Measurements from ENCODE around the gene TLR3.

Gene TLR3

DNA sequence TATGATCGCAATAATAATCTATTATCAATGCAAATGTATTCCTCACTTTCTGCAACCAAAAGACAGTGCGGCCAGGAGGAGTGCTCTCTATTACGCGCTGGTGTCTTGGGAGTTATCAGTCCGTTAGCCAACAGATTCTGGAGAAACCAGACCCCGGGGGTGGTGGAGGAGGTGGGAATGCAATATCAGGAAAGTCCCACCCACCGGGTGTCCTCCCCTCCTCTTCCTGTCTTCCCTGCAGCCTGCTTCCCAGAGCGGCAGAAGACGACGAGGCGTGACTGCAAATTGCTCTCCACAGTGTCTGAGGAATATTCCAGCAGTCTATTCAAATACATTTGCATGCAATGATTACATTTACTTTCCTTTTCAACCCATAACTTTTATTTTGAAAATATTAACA is 17.9 kb upstream of the TLR3 start:
- no peak for DNase-seq

DNA sequence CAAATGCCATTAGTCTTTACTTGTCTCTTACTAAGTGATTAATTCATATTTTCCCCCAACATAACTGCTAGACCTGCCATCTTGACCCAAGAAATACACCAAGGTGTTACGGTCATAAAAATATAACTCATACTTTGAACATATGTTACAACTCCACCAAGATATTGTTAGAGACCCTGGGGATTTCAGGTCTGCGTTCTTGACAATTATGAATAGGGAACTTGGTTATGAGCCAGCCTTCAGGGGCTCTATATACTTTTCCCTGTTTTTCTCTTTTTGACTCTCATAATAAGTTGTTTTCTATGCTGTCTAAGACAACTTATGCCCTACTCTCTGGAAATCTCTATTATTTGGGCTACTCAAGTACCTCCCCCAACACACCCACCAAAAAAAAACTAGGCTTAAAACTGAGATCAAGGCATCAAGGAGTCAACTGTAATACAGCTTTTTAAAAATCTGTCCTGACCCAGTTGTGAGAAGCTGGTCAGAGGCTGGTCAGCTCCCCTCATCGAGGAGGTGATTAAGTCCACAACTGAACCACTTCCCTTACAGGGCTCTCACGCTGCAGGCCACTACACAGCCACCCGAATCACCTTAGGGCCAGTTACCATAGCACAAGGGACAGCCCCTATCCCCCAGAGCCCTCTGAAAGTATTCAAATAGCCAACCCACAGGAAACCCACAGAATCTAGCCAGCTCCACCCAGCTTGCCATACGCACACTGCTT is 10.5 kb upstream of the TLR3 start:
- DNase-seq: no peak

DNA sequence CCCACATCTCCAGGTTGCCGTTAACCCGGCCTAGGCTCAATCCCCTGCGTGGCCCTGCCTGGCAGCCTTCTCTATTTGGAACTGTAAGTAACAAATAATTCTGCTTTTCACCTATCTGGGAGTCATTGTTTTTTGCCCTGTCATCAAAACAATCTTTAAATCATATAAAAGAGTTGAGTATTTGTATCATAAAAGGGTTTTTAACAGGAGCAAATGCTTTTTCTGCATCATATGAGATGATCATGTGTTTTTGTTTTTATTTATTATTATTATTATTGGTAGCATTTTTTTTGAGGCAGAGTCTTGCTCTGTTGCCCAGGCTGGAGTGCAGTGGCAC is 10.0 kb upstream of the TLR3 start:
- no peak for DNase-seq

DNA sequence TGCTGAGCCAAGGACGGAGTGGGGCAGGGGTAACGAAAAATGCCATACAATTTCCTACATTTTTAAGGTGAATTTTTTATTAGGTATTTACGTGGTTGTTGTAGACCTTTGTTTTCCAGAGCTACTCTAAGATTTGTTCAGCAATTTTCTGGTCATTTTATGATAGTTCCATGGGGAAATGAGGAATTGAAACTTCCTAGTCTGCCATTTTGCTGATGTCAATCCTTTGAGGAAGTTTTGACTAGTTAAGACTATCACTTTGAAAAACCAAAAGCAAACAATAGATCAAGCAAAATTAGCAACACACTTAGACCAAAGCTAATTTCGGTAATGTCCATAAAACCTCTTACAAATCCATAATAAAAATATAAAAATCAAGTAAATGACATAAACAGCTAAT is 7.0 kb upstream of the TLR3 start:
- DNase-seq: no peak

DNA sequence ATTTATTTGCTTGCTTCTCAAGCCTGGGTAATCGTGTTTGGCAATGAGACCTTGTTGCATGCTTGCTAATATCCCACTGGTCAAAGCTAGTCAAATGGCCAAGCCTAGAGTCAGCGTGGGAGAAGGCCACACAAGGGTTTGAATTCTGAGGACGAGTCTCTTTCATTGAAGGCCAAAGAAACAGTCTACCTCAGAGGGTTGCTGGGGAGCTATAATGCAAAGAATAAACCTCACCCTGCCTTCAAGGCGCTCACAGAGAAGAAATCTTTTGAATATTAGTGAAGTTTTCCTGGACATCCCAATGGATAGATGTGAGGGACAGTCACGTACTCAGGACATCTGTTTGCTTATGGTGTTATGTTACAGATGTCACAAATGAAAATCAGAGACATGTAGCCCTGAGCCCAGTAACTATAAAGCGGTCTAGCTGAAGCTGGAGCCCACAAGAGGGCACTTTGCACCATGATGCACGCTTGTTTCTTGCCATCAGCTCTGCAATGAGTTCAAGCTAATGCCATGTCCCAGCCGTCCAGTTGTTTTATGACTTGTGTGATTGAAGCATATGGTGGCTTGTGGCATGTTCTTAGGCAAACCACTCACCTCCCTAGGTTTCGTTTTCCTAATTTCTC is 1.1 kb upstream of the TLR3 start:
- no peak for DNase-seq

DNA sequence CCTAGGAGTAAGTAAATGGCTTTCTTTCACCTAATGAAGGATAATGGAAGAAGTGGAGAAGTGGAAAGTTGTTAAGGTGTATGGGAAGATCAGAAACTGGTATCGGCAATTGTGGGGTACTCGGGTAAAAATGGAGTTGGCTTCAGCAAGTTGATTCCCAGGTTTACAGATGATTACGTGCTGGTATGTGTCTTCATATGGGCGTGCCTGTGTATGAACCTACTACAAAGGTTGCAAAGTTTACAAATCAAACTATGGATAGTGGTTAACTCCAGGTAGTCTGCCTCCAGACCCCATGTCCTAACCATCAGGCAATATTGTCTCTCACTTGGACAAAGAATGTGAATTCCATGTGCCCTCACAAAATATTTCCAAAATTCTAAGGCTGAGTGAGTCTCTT is 773 bp downstream of the TLR3 start:
- no peak for DNase-seq

DNA sequence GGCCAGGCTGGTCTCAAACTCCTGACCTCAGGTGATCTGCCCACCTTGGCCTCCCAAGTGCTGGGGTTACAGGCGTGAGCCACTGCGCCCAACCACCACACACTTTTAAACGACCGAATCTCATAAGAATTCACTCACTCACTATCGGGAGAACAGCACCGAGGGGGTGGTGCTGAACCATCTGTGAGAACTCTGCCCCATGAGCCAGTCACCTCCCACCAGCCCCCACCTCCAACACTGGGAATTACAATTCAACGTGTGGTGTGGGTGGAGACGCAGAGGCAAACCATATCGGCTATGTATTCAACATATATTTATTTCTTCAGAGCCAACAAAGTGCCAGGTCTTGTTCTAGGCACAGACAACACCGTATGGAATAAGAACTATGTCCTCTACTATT is 3.6 kb downstream of the TLR3 start:
- no peak for DNase-seq

DNA sequence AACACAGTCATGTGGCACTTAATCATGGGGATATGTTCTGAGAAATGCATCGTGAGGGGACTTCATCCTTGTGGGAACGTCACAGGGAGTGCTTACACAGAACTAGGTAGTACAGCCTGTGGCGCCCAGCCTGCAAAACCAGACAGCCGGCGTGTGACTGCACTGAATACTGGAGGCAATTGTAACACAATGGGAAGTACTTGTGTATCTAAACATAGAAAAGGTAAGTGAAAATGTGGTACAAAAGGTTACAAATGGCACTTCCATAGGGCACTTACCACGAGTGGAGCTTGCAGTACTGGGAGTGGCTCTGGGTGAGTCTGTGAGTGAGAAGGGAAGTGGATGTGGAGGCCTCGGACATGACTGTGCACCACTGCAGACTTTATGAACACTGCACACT is 5.2 kb downstream of the TLR3 start:
- no peak for DNase-seq

DNA sequence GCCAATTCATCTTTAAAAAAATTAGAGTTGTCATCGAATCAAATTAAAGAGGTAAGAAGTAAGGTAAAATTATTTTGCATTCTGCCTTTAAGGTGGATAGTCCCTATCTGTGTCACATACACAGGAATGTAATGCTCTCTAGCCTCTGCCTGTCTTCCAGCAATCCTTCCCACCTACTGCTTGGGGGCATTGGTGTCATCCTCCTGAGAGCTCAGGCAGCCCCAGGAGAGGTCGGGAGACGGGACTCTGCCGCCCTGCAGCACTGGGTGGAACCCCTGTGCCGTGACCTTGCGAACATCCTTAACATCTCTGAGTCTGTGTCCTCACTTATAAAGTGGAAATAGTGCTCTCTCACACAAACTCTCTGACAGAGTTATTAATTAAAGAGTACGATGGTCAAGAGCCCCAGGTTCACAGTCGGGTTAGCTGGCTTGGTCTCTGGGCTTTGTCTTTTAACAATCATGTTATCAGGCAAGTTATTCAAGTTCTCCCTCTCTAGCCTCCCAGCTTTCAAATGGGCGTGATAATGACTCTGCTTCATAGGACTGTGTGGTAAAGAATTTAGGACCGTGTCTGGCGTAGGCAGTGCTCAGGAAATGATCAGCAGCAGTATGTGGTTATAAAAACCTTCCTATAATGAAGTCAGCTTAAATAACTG is 10.2 kb downstream of the TLR3 start:
- DNase-seq: no peak

DNA sequence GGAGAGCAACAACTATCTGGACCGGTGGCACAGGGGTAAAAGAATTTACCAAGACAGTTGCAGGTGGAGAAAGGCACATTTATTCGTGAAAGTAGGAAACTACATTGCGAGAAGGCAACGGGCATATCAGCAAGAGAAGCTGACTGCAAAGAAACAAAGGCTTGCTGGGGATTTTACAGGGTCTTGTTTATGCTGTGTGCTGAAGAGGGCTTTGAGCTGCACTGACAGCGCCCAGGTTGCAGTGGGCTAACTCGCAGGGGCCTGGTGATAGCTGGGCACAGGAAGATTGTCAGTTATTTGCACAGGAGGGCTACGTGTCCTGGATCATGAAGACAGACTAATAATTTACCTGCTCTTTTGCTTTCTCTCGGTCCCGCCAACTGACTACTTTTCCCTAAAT is 10.7 kb downstream of the TLR3 start:
- DNase-seq: no peak

DNA sequence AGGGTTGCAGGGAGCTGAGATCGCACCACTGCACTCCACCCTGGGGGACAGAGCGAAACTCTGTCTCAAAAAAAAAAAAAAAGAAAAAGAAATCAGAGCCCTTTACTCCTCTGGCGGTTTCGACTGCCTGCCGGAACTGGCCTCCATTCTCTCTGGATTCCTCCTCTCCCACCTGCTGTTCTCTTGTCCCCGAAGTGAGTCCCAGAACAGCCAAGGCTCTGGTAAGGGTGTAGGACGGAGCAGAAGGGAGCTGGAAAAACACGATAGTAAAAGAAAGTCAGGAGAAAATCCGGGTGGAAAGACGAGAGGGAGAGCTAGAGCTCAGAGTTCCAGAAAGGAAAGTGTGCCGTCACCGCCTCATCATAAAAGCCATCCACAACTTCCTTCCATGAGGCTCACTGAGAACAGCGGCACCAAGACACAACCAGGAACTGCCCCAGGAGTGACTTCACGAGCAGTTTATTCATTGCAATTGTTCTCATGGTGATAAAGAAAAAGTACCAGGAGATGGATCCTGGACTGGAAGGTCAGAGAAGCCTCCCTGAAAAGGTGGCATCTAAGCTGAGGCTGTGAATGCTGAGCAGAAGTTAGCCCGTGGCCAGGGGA is 12.3 kb downstream of the TLR3 start:
- DNase-seq: no peak

DNA sequence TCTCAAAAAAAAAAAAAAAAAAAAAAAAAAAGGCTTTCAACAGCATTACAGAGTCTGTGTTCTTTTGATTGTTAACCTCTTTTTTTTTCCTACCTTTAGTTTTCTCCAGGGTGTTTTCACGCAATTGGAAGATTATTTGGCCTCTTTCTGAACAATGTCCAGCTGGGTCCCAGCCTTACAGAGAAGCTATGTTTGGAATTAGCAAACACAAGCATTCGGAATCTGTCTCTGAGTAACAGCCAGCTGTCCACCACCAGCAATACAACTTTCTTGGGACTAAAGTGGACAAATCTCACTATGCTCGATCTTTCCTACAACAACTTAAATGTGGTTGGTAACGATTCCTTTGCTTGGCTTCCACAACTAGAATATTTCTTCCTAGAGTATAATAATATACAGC is 13.3 kb downstream of the TLR3 start:
- DNase-seq: no peak

DNA sequence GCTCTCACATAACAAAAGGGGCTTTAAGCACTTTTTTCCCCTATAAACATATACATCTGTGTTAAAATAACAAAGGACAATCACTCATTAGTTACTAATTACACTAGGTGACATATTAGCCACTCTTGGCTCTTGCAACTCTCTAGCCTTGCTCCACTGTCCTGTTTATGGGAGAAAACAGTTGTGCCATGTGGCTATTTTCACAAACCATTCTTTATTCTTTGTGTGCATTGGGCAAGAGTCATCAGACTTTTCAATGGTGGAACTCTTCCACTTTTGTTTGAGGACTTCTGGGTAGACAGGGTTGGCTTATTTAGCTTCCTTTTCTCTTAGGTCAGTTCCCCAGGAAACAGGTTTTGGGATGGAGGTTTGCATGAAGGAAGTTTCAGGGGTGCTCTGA is 19.6 kb downstream of the TLR3 start:
- DNase-seq: no peak

DNA sequence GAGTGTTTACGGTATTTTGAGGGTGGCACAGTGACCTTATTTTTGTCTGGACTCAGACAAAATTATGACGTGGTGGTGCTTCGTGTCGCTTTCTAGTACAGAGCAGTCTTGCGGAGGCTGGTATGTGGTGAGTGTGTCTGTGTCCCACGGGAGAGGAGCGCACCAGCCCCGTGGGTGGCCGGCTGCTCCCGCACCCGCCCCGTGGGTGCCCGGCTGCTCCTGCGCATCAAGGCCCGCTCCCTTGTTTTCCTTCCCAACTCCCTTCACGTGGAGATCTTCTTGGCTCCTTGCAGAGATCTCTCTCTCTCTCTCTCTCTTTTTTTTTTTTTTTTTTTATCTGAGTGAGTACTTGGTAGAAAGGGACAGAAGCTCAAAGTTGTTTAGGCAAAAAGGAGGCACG is 23.3 kb downstream of the TLR3 start:
- DNase-seq: no peak

DNA sequence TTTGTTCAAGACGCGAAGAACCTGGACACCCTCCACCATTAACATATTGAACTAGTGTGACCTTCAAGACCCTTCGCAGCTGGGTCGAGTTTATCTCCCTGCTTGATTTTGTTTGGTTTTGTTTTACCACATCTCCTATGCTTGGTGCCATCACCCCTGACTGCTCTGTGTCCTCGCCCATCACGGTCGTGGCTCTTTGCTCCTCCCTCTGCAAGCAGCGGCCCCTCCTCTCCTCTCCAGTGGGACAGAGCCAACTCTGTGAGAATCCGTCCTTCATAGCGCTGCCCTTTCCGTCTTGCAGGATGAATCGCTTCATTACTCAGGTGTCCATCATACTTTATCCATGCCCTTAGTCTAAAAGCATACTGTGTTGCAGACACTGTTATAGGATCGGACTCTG is 26.4 kb downstream of the TLR3 start:
- DNase-seq: no peak

DNA sequence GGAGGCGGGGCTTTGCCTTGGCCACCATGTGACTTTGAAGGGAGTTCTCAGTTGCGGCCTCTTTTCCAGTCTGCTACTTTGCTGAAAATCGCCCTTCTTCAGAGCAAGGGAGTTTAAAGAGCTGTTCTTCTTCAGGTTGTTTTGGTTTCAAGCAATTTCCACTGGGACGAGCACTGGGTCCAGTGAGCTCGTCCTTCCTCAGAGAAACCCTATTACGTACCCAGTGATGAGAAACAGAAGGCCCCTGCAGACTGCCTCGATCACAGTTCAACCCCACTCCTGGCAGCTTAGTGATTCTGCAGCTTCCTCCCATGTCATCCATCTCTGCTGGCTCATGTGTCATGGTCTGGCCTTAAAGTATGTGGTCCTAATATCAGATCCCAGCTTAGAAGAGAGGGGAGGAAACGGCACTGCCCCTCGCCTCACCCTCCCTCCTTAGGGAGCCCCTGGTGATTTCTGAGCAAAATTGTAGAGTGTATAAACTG is 27.8 kb downstream of the TLR3 start:
- DNase-seq: no peak

DNA sequence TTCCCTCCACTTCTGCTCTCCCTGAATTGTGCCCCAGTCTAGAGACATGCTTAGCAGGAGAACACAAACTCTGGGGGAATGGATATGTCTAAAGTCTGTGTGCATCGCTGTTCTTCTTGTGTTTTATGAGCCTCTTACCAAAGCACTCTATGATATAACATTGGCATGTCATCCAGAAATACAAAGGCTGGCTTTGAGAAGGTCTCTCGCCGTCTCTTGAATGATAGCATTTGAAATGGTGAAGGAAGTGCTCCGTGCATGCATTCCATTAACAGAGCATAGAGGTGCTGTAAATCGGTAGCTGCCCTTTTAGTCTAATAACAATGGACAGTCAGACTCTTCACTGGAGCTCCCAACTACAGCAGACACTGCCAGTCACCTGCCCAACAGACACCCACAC is 28.4 kb downstream of the TLR3 start:
- no peak for DNase-seq

DNA sequence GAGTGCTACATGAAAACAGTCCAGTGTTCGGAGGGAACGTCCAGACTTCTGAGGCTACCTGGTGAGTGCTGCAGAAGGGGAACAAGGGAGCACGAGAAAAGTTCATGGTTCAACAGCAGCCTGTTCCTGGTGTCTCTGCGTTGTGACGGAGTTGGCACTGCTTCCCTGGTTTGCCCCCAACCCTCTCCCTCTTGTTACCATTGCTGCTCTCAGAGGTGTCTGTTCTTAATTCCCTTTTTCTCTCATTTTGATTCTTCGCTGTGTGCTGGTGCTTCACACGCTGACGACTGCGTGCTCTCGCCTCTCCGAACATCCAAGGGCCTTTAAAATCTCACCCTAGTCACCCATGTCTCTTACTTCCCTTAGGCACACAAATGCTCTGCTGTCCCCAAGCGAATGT is 34.0 kb downstream of the TLR3 start:
- no peak for DNase-seq

DNA sequence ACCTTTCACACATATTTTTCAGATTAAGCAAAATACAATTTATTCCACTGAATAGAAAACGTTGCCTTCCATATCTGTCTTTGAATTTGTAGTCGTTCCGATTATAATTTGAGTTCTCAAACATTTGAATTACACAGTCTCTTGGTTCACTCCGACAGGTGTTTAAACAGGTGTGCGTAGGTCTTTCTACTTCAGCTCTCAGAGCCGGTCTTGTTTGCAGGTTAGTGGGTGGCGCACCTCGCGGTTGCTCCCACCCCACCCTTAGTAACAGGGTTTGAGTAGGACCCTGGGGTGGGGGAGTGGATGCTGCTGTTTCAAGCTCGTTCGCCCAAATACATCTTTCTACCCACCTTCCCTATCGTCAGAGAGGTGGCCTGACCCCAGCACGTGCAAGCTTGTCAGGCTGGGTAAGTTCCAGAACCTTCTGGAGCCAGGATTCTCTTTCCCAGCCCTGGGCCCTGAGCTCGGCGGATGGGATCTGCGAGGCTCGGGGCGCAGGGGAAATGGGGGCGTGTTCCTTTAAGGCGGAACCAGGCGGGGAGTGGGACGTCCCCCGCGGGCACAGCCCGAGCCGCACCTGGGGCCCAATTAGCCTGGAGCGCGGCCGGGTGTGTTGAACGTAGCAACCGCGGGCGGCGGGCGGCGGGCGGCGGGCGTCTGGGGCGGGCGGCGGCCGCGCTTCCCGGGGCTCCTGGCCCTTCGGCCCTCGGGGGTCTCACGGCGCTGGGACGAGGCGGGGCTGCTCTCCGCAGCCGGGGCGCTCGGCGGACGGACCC is 35.3 kb downstream of the TLR3 start, which contains the start of gene FAM149A:
Gene FAM149A, plus strand, starts transcription at position 591 of the 776 bp plus-strand sequence.
- DNase-seq: no peak

DNA sequence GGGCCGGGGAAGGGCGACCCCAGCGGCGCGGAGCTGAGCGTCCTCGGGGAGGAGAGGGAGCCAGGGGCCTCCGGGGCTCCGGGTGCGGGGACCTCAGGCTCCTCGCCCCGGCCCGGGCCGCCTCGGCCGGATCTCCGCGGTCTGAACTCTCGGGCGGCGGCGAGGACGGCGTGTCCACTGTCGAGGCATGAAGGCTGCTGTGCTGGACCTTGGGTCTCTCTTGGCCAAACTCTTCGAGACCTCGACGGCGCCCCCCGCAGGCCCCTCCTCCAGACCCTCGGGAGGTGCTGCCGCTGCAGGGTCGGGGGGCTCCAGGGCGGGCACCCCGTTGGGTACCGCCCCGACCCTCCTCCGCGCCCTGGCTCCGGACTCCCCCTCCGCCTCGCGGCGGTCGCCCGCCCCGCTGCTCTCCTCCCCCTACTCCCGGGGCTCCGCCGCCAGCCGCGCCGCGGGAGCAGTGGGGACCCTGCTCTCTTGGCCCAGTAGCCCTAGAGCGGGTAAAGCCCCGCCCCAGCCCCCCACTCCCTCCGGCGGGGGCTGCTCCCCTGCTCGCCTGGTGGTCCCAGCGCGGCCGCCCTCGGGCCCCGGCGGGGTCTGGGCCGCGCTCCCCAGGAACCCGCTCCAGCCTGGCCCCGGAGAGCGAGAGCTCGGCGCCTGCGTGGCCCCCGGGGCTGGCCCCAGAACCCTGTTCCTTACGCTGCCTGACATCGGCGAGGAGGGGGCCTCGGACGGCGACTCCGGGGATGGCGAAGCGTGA is 36.1 kb downstream of the TLR3 start:
- peak; percentile 63 for DNase-seq

DNA sequence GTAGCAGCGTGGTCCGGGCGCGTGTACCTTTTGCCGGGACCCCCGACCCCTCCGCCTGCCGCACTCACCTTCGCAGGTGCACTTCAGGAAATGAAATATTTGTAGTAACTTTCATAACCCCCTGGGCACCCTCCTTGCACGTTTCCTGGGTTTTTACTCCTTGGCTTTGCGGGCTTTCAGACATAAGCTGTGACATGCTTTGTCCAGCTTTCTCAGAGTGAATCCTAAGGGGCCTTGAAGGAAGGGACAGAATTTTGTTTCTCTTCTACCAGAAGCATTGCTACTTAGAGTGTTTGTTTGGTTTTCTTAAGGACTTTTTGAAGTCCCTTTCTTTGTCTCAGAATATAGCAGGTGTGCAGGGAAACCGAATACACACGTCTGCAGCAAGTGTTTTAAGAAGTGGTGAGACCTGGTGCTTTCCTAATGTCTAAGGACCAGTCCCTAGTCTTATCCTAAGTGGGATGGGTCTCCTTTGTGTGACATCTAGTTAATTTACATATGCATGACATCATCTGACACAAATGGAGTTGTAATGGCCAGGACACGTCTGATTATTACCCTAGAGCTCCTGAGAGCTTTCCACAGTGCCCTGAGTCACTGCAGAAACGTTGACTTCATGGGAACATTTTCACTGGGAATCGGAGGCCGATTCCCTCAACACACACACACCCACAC is 36.8 kb downstream of the TLR3 start:
- no peak for DNase-seq

DNA sequence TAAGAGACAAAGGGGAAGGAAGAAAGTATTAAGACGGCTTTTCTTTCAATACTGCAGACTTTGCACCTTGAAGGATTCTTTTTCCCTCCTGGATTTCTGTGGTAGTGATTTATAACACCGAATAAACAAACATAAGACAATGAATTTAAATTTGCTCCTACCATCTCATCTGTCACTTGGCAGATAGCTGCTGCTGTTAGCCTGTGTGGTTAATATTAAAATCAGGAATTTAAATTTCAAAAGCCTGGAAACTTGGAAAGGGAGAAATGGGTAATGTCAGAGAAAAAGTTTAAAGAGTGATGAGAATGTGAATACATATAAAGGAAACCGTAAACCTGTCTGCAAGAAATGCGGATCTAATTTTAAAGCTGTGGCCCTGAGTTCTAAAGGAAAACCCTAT is 39.0 kb downstream of the TLR3 start:
- no peak for DNase-seq
